ENCODE results near the gene HAUS3.

Gene HAUS3

GRCh38 chr4:2262145-2262943 lies 20.4 kb upstream of the HAUS3 start:
- DNase-seq, result peak; percentile 100

- no peak for DNase-seq
These were observed 19.9 kb upstream of the HAUS3 start, which contains the start of gene MXD4 for GRCh38 chr4:2261853-2262144. MXD4 (minus strand) TSS chr4:2262109; CDS start chr4:2261980, 129 bp downstream.

DNA sequence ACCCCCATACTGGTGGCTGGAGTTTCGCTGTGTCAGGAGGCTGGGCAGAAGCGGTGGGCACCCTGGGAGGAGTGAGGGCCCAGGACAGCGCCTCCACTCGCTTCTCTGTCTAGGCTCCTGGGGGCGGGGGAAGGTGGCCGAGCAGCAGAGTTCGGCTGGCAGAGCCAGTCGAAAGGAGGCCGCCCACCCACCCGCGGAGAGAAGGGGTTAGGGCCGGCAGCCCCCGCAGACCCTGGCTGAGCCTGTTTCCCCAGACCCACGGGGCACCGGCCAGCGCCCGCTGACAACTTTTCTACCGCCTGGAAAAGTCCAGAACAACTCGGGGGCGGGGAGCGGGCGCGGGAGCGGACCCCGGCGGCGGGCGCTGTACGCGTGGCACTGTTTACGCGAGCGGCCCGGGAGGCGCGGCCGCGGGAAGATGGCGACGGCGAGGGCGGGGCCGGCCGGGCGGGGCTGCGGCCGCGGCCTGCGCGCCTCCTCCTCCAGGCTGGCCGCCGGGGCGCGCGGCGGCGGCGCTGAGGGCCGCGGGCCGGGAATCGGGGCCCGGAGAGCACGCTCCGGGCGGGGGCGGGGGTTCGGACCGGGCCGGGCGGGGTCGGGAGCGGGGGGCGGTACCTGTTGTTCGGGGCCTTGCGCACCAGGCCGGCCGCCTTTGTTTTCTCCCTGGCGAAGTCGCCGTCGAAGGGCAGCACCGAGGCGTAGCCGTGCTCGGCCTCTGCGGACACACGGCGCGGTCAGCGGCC lies 19.4 kb upstream of the HAUS3 start:
- DNase-seq, result peak; percentile 60 to 89 (median 77)

DNA sequence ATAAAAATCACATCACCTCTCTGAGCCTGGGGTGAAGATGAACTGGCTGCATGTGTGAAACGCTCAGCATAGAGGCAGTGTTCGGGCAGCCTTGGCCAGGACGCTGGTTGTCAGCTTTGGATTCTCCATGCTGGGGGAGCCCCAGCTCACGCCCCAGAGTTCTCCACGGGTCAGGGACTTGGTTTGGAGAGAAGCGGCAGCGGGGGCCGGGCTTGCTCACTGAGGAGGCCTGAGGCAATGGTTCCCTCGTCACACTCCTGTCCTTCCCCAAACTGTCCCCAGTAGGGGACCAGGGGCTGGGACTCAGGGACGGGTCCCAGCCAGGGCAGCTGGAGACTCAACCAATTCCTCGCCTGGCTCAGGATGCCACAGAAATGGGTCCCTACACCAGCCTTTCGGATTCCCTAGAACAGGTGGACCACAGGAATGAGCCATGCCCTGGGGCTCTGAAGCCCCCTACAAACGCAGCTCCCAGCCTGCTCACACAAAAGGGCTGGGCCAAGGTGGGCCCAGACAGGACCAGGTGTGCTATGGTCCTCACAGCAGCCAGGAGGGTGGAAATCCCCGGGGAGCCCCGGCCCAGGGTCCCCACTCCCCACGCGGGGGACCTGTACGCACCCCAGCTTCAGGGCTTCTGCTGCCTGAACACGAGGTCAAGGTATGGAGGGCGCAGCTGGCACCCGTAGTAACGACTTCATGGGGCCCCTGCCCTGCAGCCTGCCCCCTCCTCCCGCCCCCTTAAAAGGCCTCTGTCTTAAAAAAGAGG lies 18.6 kb upstream of the HAUS3 start:
- no peak for DNase-seq

- DNase-seq, result no peak
These were observed 17.8 kb upstream of the HAUS3 start for GRCh38 chr4:2259541-2260343.

DNA sequence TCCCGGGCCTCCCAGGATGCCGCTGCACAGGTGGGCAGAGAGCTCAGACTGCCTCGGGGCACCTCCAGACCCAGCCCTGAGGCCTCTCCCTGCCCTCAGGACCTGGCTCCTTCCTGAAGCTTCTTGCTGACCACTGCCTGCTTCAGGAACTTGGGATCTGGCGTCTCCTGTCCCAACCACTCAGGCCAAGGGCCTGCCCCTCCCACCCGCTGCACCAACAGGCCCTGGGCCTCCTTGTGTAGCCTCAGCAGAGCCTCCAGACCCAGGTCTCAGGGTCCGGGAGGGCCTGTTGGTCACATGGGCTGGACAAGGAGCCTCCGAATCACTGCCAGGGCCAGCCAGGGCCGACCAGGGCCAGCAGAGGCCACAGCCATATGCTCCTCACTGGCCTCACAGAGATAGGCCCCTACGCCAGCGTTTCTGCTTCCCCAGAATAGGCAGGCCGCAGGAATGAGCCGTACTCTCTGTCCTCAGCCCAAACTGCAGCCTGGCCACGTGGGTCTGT lies 17.2 kb upstream of the HAUS3 start:
- no peak for DNase-seq

- no peak for DNase-seq
These were observed 16.4 kb upstream of the HAUS3 start for GRCh38 chr4:2258091-2259035.

DNA sequence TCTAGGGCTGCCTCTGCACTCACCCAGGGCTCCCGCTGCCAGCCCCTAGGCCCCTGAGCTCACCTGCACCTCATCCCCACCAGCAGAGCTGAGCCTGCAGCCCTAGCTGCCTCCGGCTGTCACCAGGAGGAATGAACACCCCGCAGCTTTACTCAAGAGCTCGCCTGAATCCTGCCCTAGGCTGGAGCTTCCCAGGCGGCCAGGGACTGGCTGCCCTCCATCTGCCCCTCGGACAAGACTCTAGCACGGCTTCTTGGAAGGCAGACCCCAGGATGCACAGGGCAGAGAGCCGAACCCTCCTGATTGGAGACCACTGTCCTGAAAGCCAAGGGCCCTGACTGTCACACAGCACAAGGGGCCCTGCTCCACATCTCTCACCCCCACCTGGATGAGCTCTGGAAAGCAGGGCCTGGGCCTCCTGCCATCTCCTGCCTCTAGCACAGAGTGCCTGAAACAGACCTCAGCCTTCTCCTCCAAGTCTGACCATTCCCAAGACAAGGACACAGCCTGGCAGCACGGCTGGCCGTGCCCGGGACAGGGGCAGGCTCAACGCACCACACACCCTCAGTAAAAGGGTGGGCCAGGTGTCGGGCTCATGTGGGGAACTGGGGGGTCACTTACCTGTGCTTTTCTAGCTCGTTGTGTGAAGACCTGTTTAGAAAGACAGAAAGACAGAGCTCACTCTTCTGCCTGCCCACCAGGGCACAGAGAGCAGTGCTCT lies 15.6 kb upstream of the HAUS3 start:
- DNase-seq, result no peak

DNA sequence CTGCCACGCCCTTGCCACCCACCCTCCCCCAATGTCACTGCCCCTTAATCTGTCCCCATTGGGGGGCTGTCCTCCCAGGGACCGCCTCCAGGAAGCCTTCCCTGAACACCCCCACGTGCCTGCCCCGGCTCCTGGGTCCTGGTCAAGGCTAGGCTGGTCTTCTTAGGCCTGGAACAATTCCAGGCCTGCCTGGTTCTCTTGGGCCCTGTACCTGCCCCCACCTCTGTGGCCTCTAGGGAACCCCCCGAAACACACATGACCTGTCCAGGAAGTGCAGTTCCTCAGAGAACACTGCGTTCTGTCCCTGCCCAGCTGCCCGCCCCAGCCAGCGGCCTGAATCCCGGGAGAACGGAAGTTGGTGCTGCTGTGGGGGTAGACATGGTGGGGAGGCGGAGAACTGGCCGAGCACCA lies 14.9 kb upstream of the HAUS3 start:
- no peak for DNase-seq

- no peak for DNase-seq
These were observed 14.3 kb upstream of the HAUS3 start for GRCh38 chr4:2256156-2256731.

DNA sequence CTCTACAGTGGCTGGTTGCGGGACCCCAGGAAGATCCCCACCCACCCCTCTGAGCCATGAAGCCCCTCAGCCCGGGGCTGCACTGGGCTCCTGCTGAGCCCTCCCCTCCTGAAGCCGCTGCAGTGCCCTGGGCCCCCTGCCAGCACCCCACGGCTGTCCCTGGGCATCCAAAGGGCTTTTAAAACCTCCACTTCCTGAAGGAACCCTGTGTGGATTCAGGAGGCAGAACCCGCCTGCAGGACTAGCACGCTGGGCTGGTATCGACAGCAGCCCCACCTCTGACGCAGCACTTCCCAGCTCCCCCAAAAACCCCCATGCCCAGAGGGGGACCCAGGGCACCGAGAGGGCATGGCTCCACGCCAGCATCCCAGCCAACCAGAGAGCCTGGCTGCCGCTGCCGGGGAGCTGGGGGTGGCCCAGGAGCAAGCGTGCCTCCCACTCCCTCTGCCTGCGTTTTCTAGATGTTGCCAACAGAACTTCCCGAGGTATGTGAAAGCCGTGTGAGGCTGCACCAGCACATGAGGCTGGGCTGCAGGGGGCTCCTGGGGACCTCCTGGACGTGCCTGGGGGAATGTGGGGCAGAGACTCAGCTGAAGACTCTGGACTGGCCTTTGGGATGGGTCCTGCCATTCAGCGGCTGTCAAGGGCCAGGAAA lies 13.7 kb upstream of the HAUS3 start:
- no peak for DNase-seq

DNA sequence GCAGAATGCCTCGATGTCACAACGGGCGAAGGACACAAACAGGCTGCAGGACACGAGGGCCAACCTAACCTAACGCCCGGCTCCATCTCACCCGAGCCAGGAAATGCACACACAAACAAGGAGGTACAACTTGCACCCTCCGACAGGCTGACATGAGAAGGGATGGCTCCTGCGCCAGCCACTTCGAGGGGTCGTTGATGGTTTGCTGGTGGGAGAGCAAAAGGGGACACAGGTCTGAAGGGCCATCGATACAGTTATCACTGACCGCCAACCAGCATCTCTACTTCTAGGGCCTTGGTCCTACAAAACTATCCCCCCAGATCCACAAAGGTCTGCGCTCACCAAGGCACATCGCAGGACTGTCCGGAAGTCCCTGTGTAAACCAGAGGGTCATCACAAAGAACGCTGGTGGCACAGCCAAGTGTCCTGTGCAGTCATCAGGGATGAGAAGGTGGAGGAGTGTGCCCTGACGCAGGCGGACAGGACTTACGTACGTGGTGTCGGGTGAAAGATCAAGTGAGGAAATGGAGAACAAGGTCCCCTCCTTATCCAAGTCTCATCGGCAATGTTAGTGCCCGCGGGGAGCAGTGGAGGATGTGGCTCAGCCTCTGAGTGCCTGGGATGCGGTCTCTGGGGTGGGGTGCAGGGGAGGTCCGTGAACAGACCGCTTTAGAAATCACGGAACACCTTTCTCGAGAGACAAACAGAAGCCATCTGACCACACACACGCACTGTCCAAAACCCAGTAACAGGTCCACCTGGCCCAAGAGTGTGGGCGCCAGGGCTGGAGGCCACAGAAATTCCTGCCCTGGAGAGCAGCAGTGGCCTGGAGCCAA lies 13.0 kb upstream of the HAUS3 start:
- no peak for DNase-seq

GRCh38 chr4:2253160-2254084 lies 11.5 kb upstream of the HAUS3 start:
- DNase-seq, result no peak

GRCh38 chr4:2252530-2253091 lies 10.7 kb upstream of the HAUS3 start:
- DNase-seq, result no peak

DNA sequence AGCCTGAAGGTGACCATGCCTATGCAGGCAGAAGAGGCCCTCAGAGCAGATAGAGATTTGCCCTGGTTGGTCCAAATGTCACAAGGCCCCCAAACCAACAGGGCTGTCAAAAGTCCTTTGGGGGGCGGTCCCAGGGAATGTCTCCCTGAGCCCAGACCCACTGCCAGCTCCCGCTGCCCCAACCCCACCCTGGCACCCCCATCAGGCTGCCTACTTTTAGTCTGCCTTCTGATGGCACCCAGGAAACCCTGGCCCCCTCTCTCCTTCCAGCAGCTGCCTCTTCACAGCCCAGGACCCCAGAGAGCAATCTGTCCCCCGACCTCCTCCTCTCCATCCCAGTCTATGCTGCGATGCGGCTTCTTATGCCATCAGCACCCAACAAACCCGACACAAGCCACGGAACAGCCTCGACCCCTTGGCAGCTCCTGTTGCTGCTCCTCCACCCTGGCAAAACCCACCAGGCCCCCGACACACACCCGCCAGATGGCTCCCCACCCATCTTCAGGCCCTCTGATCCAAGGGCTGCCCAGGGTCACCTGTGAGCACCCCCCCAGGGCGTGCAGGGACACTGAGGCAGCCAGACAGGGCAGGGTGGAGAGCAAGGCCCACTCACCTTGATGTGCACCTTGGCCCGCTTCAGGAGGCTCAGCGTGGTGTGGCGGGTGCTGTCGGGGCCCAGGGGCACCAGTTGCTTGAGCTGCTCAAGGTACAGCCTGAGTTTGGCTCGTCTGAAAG lies 10.0 kb upstream of the HAUS3 start:
- no peak for DNase-seq

DNA sequence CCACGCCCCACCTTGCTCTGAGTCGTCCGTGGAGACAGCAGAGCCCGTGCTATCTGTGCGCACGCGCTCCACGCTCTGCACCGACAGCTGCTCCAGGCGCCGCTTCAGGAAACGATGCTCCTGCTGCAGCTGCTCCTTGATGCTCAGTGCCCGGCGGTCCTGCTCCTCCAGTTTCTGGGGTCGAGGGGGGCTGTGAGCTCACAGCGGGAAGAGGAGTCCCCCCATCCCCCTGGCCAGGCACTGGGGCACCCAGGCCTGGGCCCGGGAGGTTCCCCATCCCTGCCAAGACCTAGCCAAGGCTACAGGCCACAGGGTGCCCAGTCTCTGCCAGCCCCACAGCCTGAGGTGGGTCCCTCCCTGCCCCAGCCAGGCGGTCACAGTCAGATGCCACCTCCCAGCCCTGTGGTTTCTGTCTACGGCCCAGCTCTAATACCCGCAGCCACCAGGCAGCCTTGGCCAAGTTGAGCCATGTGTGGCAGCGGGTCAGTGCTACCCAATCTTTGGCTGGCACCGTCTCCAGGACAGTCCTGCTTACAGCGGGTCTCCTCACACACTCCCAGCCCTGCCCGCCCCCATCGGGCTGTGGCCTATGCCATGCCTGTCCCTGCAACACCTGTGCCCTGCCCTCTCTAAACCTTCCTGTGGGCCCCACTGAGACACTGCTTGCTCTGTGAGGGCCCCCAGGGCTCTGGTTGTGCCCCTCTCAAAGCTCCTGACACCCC lies 9.3 kb upstream of the HAUS3 start:
- DNase-seq, result no peak

Measured in suppressor macrophage treated with lipopolysaccharide for 1 hour (primary cell).